Measurements from ENCODE around the gene TBX18. TPM values are rescaled to one million over a fixed set of nuclear protein-coding genes. Genes with fewer than 3 reads are reported as not detected.

TBX18 gene
- total and polyA plus RNA-seq, 4 donors, result 0.10 to 0.59 (median 0.19) TPM; not detected in 1

- H3K9ac ChIP-seq (ENCODE audit: low read depth in 1 of 2, low read length in 2 of 2), result no peak overlapping the region
- no peaks in the 10 kb centered on the region for H3K9me3 ChIP-seq (ENCODE audit: control insufficient read depth in 4 of 4, low read length in 3 of 4)
- H3K27me3 ChIP-seq (ENCODE audit: control insufficient read depth in 4 of 4, insufficient read depth in 4 of 4, low read length in 3 of 4), result no peaks in the 10 kb centered on the region
- H3K36me3 ChIP-seq (ENCODE audit: control insufficient read depth in 4 of 4, insufficient read depth in 3 of 4, low read depth in 1 of 4, low read length in 3 of 4), result no peaks in the 10 kb centered on the region
- WGBS, result 98% methylated on average over 1 of the region's 1 CpG
- TF ChIP-seq MAX (IDR thresholded peaks at IDR 0.05) (no peak), FOXA2 (IDR thresholded peaks at IDR 0.05) (no peak), NR2F2 (IDR thresholded peaks at IDR 0.05) (no peak), CTCF (IDR thresholded peaks at IDR 0.05; ENCODE audit: low read depth, low read length, missing input control) (no peak), RAD21 (IDR thresholded peaks at IDR 0.05) (no peak), YY1 (IDR thresholded peaks at IDR 0.05) (no peak), JUND (IDR thresholded peaks at IDR 0.05) (no peak), HNF4A (conservative IDR thresholded peaks at IDR 0.05) (no peak)
- no peak for DNase-seq (ENCODE audit: low spot score)
- no peak overlapping the region for H3K27ac ChIP-seq (ENCODE audit: low read depth in 1 of 2, low read length in 2 of 2)
- peaks cover 0 to 8% (median under 1%) of the 10 kb centered on the region in 4 donors for H3K4me1 ChIP-seq (ENCODE audit: control insufficient read depth in 4 of 4, insufficient read depth in 4 of 4, low read length in 3 of 4)
- no peak overlapping the region for H3K4me3 ChIP-seq (ENCODE audit: low read depth in 1 of 3, low read length in 3 of 3)
Measured at GRCh38 chr6:84739866-84740208, 24.6 kb downstream of the TBX18 start.

- Histone ChIP-seq H3K4me3 (ENCODE audit: low read depth in 1 of 3, low read length in 3 of 3) (no peak overlapping the region), H3K4me1 (ENCODE audit: control insufficient read depth in 4 of 4, insufficient read depth in 4 of 4, low read length in 3 of 4) (peaks cover 0 to 8% (median under 1%) of the 10 kb centered on the region in 4 donors), H3K27me3 (ENCODE audit: control insufficient read depth in 4 of 4, insufficient read depth in 4 of 4, low read length in 3 of 4) (no peaks in the 10 kb centered on the region), H3K27ac (ENCODE audit: low read depth in 1 of 2, low read length in 2 of 2) (no peak overlapping the region), H3K36me3 (ENCODE audit: control insufficient read depth in 4 of 4, insufficient read depth in 3 of 4, low read depth in 1 of 4, low read length in 3 of 4) (no peaks in the 10 kb centered on the region), H3K9ac (ENCODE audit: low read depth in 1 of 2, low read length in 2 of 2) (no peak overlapping the region), H3K9me3 (ENCODE audit: control insufficient read depth in 4 of 4, low read length in 3 of 4) (no peaks in the 10 kb centered on the region)
- WGBS, result 94% methylated on average over 2 of the region's 2 CpGs
- DNase-seq (ENCODE audit: low spot score), result no peak
- no peak for TF ChIP-seq GABPA (IDR thresholded peaks at IDR 0.05 in 1 of 2, conservative IDR thresholded peaks at IDR 0.05 in 1 of 2)
- no peak for TF ChIP-seq TAF1 (conservative IDR thresholded peaks at IDR 0.05)
- no peak for TF ChIP-seq CTCF (IDR thresholded peaks at IDR 0.05; ENCODE audit: low read depth, low read length, missing input control)
- TF ChIP-seq ATF3 (IDR thresholded peaks at IDR 0.05), result no peak
- no peak for TF ChIP-seq SP1 (IDR thresholded peaks at IDR 0.05)
- TF ChIP-seq HNF4A (conservative IDR thresholded peaks at IDR 0.05), result no peak
- no peak for TF ChIP-seq FOXA1 (IDR thresholded peaks at IDR 0.05)
- TF ChIP-seq MAX (IDR thresholded peaks at IDR 0.05), result no peak
- TF ChIP-seq REST (IDR thresholded peaks at IDR 0.05), result no peak
- TF ChIP-seq JUND (IDR thresholded peaks at IDR 0.05), result no peak
- no peak for TF ChIP-seq RXRA (IDR thresholded peaks at IDR 0.05)
Measured at GRCh38 chr6:84738996-84739865, 25.2 kb downstream of the TBX18 start.
